HG03108 (cell line): ENCODE data around the gene NCBP3.
"Not testable (repeated sequence)": the region's sequence is repeated elsewhere in the genome, so short reads cannot be mapped to it uniquely, and the experiment has no call there.

Experiments used
- ATAC-seq: cut with Tn5 transposase; IDR thresholded peaks from one replicate; pipeline ENCODE4 v1.9.1; 2021; ENCODE audit warnings: moderate library complexity; ENCODE audit not compliant: unreplicated experiment

Gene NCBP3

DNA sequence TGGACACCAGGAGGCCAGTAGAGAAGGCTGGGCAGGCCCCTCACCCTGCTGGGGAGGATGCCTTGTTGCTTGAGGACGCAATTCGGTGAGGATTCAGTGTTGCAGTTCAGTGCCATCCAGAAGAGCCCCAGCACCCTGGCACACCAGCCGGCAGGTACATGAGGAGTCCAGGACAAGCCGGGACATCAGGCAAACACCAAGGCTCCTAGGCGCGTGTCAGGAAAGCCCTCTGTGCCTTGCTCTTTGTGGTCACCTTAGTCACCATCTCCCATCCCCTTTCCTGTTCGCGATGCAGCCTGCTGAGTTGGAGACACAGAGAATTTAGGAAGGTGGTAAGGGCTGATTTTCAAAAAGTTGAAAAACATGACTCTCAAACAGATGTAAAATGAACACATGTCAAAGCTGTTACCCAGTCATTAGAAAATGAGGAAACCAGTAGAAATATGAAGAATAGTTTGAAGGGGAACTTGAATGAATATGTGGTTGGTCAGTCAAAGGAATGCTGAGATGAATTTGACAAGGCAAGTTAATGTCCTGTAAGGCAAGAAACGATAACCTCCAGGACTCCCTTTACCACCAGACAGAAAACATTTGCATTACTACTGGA is 2.3 kb upstream of the NCBP3 start:
- no peak for ATAC-seq

DNA sequence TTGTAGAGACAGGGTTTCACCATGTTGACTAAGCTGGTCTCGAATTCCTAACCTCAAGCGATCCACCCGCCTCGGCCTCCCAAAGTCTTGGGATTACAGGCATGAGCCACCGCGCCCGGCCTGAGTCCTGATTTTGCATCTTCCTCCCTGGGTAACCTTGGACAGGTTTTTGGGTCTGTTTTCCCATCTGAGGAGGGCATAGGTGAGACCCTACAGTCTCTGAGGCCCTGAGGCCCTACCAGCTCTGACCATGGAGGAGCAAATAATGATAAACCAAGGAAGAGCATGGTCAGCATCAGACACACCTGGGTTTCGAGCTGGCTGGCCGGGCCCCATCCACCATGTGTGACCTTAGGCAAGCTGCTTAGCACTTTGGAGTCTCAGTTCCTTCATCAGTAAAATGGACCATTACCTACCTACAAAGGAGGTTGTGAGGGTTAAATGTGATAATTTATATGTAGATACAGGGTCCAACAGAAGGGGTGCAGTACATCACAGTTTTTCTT is 1.2 kb upstream of the NCBP3 start:
- ATAC-seq = no peak

DNA sequence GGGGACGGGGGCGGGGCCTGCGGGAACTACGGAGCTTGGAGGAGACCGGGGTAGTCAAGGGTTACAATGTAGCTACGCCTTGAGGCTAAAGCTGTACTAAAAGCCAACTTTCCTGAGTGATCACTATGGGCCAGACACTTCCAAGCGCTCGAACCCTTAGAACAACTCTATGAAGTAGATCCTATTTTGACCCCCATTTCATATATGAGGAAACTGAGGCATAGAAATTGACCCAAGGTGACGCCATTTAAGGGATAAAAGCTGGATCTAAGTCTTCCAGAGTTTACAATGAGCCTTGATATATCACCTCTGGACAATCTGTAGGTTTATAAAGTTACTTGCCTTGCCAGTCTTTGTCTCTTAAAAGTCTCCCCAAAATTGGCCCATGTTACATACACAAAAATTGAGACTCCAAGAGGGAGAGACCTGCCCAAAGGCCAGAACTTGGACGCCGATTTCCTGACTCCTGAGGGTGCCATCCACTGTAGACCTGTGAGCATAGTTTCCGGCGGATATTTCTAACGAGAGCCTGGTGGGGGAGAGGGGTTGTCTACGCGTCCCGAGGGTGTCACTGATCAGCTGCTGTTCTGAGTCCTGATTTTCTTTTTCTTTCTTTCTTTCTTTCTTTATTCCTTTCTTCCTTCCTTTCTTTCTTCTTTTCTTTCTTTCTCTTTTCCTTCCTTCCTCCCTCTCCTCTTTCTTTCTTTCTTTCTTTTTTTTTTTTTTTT is 555 bp upstream of the NCBP3 start:
- ATAC-seq = no peak

- no peak for ATAC-seq
Observed at GRCh38 chr17:3845291-3845620, 790 bp downstream of the NCBP3 start.

GRCh38 chr17:3844556-3844955 is 1.5 kb downstream of the NCBP3 start:
- not testable (repeated sequence) for ATAC-seq

DNA sequence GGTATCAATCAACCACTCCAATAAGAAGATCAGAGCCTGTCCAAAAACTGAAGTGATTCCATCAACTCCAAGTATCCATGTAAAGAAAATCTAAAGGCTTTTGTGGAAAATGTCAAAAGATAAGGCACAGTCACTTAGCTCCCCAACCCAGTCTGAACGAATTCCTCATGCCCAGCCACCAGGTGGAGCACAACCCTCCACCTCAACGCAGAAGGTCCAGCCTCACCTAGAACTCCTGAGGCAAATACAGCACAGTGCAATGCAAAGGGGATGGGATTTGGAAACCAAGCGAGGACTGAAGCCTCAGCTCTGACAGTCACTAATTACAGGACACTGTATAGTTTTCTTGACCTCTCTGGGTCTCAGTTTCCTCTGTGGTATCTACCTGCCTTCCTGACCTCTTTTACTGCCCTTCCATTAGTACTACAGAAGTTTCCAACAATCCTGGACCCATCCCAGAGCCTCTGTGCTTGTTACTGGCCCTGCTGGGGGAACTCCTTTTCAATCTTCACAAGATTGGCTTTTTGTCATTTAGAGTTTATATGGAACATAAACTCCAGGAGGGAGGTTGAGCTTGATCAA is 2.0 kb downstream of the NCBP3 start:
- ATAC-seq = no peak

- ATAC-seq = no peak
Observed at GRCh38 chr17:3838206-3838605, 7.8 kb downstream of the NCBP3 start.

- ATAC-seq = no peak
Observed at GRCh38 chr17:3836551-3836950, 9.5 kb downstream of the NCBP3 start.

GRCh38 chr17:3835410-3836229 is 10.4 kb downstream of the NCBP3 start:
- no peak for ATAC-seq

GRCh38 chr17:3834811-3835210 is 11.2 kb downstream of the NCBP3 start:
- ATAC-seq = no peak

DNA sequence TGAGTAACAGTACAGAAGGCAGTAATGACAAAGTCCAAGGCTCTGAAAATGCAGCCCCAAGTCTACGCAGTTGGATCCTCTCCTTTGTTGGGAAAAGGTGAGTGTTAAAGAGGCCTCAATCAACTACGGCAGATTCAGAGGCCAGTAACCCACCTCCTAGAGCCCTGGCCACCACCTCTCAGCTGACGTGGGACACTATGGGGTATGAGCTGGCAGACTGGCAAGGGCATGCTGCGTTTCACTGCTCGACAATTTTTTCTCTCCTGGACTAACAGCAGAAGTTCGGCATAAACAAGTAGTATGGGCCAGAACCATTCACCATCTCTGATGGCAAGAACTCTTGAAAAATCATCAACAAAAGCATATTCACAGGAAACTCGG is 17.2 kb downstream of the NCBP3 start:
- no peak for ATAC-seq

- no peak for ATAC-seq
Observed at GRCh38 chr17:3828151-3828851, 17.7 kb downstream of the NCBP3 start.

DNA sequence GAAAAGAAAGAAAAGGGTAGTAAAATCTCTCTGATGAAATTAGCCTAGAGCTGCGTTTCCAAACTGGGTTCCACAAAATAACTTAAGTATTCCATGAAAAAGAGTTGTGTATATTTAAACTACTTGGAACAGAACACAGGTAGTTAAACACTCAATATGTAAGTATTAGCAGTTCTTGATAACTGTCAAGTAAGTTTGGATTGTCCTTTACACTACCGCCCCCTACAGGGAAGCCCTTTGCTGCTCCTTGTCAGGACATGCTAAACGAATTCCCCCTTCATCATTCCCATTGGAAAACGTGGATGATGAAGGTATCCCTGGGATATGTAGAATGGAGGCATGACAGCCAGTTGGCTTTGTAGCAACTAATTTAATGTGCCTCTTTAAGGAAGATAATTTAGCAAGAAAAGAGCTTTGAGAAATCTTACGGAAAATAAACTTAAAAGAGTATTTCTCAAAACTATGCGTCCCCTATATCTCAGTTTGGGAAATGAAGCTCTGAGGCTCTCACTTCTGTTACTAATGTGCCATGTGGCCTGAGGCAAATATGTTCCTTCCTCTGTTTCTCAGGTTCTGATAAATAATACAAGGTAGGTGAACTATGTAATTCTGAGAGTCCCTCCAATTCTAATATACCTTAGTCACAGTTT is 18.8 kb downstream of the NCBP3 start:
- no peak for ATAC-seq

DNA sequence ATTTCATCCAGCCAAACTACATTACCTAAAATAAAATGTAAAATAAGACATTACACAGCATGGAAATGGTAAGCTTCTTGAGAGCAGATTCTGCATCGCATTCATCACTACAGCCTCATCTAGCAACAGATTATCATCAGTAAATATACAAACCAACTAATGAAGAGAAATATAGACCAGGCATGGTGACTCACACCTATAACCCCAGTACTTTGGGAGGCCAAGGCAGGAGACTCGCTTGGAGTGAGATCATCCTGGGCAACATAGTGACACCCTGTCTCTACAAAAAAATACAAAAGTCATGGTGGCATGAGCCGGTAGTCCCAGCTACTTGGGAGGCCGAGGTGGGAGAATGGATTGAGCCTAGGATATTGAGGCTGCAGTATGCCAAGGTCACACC is 19.9 kb downstream of the NCBP3 start:
- no peak for ATAC-seq

- no peak for ATAC-seq
Observed at GRCh38 chr17:3821101-3821500, 24.9 kb downstream of the NCBP3 start.

DNA sequence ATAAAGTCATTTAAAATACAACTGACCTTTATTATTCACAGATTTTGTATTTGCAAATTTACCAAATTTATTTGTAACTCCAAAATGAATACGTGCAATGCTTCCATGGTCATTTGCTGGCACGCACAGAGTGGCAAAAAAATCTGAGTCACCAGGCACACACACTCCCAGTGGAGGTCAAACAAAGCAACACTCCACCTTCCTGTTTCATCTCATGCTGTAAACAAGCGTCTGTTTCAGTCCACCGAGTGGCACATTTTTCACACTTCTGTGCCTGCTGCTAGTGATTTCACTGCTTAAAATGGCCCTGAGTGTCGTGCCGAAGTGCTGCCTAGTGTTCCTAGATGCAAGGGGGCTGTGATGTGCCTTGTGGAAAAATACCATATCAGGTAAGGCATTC is 27.3 kb downstream of the NCBP3 start:
- no peak for ATAC-seq

DNA sequence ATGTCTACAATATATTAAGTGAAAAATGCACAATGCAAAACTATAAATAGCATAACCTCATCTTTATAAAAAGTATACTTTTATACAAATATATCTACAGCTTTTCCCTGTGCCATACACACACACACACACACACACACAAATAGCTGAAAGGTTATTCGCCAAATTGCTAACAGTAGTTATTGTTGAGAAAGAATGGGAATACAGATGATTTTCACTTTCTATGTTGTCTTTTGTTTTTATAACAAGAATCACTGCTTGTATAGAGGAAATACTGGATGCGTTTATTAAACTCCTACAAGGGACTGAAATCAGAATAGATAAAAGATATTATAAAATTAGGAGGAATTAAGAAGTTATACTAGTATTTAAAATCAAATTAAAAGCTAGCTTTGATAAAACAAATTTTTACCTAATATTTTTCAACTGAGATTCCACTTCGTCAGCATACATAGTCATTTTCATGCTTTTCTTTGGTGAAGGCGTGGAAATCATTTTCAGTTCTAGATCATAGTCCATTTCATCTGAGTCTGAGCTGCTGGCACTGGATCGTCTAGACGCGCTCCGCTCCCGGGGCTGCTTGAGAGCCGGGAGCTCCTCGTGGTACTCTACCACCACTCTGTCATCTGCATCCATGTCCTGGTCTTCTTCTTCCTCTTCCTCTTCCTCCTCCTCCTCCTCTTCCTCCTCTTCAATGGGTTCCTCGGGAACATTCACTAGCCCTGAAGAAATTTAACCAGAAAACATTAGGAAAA is 28.0 kb downstream of the NCBP3 start:
- no peak for ATAC-seq

- ATAC-seq = no peak
Observed at GRCh38 chr17:3815925-3816324, 30.1 kb downstream of the NCBP3 start.

- no peak for ATAC-seq
Observed at GRCh38 chr17:3815122-3815521, 30.9 kb downstream of the NCBP3 start.

DNA sequence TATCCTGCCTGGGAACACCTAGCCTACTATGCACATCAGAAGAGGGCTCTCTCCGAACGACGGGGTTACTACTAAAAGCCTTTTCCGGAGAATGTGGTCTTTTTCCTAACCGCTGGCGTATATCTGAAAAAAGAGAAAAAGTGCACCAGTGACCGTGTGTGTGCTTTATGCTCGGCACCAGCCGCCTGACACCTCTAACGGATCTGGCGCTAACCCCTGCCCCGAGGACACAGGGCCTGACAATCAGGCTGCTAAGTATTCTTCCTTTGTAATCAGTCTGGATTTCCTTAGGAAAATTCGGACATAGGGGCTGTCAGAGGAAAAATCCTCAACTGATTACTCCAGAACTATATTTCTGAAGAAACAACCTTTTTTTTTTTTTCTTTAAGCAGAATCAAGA is 31.7 kb downstream of the NCBP3 start:
- ATAC-seq = no peak
